HG02642 (cell line): ENCODE results near the gene IL23R.

ENCODE experiments used
- ATAC-seq: cut with Tn5 transposase; IDR thresholded peaks from one replicate; pipeline ENCODE4 v1.9.1; 2021; ENCODE audit warnings: mild to moderate bottlenecking; ENCODE audit not compliant: unreplicated experiment, poor library complexity

IL23R gene

DNA sequence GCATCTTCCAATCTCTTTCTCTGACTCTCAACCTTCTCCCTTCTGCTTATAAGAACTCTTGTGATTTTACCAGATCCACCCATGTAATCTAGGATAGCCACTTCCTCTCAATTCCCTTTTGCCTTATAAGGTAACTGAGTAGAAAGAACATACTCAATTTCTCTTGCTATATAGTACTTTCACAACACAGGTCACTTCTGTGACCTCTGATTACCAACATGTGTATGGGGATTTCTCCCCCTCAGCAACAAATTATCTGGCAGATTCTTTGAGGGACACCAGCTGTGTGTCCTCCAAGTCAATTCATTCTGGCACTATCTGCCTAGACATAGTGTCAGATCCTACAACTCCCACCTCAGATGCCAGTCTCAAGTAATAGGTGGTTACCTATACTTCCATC is 62.5 kb downstream of the IL23R start:
- no peak for ATAC-seq

- no peak for ATAC-seq
Observed at GRCh38 chr1:67230539-67230938, 64.3 kb downstream of the IL23R start.

DNA sequence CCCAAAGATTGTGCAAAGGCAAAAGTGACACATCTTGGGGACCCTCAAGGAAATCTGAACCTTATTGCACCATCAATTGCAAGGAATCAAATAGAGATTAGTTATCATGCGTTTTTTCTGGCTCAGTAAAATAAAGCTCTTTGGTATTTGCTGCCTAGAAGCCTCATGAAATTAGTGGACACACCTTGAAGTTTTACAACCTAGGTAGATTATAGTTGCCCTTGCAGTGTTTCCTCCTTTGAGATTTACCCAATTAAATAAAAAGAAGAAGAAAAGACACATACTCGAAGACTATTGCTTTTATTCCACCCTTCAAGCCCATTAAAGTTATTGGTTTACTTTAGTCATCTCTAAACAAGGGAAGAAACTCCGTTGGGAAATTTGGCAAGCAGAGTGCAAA is 70.0 kb downstream of the IL23R start:
- ATAC-seq = no peak

DNA sequence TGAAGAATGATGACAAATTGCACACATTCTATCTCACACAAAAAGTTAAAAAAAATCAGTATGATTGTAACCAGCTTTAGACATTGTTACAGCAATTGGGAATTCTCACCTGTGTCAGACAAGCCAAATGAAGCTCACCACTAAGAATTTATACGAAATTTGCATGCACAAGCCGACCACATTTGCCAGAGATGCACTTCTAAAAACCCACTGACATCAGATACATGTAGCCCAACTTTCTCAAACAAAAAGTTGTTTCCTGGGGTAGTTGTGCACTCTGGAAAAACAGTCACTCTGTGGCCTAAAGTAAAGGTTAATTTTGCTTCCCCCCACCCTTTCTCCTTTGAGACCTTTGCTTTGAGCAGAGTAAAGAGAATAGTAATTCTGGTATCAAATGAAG is 73.5 kb downstream of the IL23R start:
- no peak for ATAC-seq

DNA sequence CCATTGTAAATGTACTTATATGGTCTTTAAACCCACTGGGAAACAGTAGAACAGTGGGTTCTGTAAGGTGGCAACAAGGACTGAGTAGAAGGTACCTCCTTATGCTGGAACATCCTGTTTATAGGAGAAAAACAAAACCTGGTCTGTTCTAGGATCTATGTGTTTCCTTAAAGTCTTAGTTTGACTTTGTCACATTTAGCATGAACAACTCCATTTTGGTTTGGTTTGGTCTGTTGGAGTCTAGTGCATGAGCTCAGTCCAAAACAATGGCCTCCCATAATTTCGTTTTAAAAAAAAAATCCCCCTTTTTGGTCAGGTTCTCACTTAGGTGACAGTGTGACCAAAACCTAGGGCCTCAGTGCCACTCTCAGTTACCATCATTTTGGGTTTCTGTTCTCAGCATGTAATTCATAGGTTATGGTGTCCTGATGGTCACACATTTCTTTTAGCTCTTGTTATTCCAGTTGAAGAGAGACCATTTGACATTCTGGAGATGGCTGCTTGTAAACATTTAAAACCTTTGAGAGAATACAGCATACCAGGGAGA is 75.0 kb downstream of the IL23R start:
- no peak for ATAC-seq

DNA sequence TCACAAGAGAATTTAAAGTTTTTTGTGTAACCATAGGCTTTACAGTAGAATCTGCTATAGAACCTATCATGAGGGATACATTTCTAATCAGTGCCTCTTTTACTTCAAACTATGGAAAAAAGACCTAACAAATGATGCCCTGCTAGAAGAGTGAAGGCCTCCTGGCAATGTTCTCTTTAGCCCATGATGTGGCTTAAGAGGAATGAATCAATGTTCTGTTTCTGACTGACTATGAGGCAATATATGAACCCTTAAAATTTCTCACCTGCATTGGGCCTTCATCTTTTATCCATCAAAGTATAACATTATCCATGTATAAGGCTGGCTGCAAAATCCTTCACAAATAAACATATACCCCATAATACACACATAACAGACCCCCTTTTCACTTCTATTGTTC is 75.8 kb downstream of the IL23R start:
- ATAC-seq = no peak

GRCh38 chr1:67250051-67250653 is 83.9 kb downstream of the IL23R start:
- ATAC-seq = no peak

- ATAC-seq = no peak
Observed at GRCh38 chr1:67256291-67257172, 90.3 kb downstream of the IL23R start.

DNA sequence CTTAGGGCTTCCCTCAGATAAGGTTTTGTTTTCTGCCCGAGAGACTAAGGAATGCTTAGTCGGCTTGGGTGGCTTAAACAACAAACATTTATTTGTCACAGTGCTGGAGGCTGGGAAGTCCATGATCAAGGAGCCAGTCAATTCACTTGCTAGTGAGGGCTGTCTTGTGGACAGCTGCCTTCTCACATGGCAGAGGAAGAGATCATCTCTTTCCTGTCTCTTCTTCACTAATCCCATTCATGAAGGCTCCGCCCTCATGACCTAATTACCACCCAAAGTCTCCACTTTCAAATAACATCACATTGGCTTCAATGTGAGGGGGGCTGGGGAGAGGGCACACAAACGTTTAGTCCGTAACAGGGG is 90.9 kb downstream of the IL23R start:
- ATAC-seq = no peak

GRCh38 chr1:67261680-67262079 is 95.4 kb downstream of the IL23R start:
- no peak for ATAC-seq

DNA sequence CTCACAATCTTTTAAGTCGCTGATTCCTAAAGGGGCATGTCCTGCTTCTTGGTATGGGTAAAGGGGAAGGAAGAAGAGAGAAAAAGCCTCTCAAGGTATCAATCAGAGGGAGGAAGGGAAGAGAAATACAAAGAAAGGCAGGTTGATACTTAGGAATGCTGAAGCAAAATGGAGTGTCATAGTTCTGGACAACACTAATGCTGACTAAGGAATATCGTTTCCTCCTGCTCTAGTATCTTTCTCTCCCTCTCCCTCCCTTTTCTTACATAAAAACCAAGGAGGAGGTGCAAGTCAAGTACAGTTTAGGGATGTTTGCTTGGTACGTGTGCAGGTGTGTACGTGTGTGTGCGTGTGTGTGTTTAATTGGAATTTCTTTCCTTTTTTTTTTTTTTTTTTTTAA is 96.5 kb downstream of the IL23R start:
- no peak for ATAC-seq

- no peak for ATAC-seq
Observed at GRCh38 chr1:67264152-67264551, 97.9 kb downstream of the IL23R start.

DNA sequence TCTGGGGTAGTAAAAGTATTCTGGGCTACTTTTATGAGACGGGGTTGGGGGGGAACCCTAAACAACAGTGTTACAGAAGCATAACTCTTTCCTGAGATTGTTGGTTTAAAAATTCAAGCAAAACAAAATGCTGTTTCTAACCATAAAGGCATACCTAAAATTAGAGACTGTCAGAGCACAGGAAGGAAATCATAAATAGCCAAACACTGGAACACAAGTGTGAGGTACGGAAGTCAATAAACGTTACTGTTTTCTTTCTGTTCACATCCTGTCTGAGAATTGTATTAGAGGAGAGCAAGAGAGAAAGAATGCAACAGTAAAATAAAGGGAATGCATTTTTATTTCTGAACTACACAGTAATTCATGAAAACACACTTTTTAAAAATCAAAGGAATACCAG is 98.6 kb downstream of the IL23R start:
- ATAC-seq = no peak

DNA sequence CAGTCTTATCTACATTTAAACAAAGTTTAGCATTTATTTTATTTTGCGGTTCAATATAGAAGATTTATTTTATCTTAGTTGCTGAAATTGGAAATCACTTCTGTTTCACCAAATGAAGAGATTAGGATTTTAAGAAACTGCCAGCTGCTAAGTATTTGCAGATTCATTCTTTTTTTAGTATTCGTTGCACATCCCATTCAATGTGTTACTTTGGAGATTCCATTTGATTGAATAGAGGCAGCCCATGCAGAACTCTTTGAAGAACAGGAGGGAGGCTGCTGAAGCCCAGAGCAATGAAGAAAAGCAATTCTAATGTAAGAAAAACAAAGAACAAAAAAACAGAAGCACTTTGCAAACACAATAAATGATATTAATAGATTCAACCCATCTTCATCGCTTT is 102.8 kb downstream of the IL23R start:
- ATAC-seq = no peak

DNA sequence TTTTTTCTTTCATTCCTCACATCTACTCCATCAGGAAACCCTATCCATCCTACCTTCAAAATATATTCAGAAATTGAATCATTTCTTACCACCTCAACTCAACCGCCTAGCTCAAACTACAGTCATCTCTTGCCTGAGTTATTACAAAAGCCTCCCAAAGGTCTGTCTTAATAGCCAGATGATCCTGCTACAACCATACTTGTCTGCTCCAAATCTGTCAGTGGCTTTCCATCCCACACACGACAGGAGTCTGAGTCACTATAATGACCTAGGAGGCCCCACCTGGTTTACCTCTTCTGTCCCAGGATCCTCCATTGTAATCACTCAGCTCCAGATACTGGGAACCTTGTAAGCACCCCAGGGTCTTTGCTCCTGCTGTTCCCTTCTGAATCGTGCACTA is 104.3 kb downstream of the IL23R start:
- ATAC-seq = no peak

DNA sequence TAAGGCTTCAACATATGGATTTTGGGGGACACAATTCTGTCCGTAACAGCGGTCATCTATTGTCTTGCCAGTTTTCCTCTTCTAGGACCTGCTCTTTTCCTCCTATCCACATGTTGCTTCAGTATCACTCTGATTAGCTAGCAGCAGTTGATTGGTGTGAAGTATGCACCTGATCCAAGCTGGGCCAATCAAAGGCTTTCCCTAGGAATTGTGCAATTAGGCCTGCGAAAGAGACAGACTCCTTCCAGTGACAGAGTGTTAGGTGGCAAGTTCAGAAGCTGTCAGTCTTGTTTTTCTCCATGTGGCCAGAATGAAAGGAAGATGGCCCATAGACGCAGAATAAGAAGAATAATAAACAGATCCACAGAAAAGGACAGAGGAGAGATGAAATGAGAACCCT is 107.3 kb downstream of the IL23R start:
- no peak for ATAC-seq

GRCh38 chr1:67274623-67275325 is 108.5 kb downstream of the IL23R start:
- ATAC-seq = no peak

DNA sequence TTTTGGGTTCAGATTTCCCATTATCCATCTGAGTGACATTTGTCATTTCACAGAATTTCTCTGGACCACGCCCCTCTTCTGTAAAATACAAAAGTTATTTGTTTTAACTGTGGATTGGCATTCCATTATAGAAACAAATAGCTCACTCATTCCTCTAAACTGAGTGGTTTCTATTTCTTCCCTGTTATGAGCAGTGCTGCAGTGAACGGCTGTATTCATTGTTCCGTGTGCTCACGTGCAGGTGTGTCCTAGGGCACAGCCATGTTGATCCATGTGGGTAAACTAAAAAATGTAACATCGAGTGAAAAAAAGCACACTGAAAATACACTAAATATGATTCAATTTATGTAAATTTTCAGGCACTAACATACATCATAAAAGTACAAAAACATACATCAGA is 114.4 kb downstream of the IL23R start:
- ATAC-seq = no peak

DNA sequence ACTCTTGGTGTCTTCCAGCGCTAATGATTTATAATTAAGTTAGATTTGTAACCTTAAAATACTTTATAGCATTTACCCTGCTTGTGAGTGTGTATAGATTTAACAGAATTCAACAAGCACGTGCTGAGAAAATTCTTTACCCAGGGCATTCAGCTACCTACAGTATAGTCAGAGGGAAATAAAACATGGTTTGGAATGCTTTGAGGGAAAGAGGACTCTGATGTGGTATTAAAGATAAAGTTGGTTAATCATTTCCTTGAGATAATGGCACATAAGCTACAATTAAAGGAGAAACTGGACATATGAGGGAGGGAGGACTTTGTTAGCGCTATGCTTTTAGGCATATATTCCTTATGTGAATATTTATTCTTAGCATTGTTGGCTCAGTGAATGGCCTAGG is 115.0 kb downstream of the IL23R start:
- no peak for ATAC-seq

GRCh38 chr1:67285780-67286488 is 119.7 kb downstream of the IL23R start:
- ATAC-seq = peak; percentile 73

DNA sequence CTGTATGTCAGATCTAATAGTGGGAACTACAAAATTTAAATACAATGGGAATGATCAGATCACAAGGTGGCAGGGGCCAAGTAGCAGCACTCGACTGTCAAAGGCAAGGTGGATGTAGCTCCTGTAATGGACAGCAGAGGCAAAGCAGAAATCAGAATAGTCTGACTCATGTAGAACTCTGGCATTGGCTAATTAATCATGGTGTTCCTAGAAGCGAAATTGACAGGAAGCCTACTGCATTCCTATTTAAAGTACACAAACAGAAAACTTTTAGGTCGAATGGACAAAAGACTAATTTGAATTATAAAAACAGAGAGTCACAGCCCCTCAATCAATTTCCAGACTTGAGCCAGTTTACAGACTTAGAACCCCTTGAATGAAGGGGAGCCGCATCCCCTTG is 124.0 kb downstream of the IL23R start:
- no peak for ATAC-seq
